Large intestine (tissue), 3 donors: ENCODE data around the gene HIRIP3. TPM values are rescaled to one million over a fixed set of nuclear protein-coding genes. Genes with fewer than 3 reads are reported as not detected.
"Not testable (repeated sequence)": the region's sequence is repeated elsewhere in the genome, so short reads cannot be mapped to it uniquely, and the experiment has no call there.

ENCODE experiments used
- DNase-seq, 2 donors: peaks; one replicate each; pipeline versions ENCODE4 v3.0.0 to v3.0.0-alpha.2; 2013
- H3K27ac ChIP-seq: one replicate; pipeline ENCODE4 v1.5.1; 2013; ENCODE audit warnings: low read length
- H3K27me3 ChIP-seq: 2 replicates; pipeline ENCODE4 v1.6.1; 2013; ENCODE audit warnings: low read length; ENCODE audit not compliant: control insufficient read depth, insufficient read depth
- H3K36me3 ChIP-seq: 2 replicates; pipeline ENCODE4 v1.6.1; 2013; ENCODE audit warnings: low read length; ENCODE audit not compliant: control insufficient read depth, insufficient read depth
- H3K4me1 ChIP-seq: one replicate; pipeline ENCODE4 v1.6.1; 2013; ENCODE audit warnings: low read length; ENCODE audit not compliant: control insufficient read depth, insufficient read depth
- H3K4me3 ChIP-seq: one replicate; pipeline ENCODE4 v1.5.1; 2013; ENCODE audit warnings: low read length
- H3K9me3 ChIP-seq: one replicate; pipeline ENCODE4 v1.6.1; 2013; ENCODE audit warnings: mild to moderate bottlenecking, low read depth, low read length, moderate library complexity; ENCODE audit not compliant: control insufficient read depth
- WGBS: methylation state at CpG from one replicate; pipeline ENCODE4 v1.1.5; 2013; ENCODE audit warnings: low lambda C conversion rate; ENCODE audit not compliant: insufficient coverage; 5-methylcytosine and 5-hydroxymethylcytosine counted together
- polyA plus RNA-seq: library from polyadenylated mRNA; unstranded; fragments of 120-200 nt; gene quantifications from one replicate; pipeline ENCODE4 v1.2.1, GENCODE V29; 2013

Gene HIRIP3
- polyA plus RNA-seq, 1 donor, result 12.0 TPM

GRCh38 chr16:30028438-30029076 lies 33.1 kb upstream of the HIRIP3 start:
- Histone ChIP-seq H3K27ac (no peak overlapping the region), H3K4me1 (no peaks in the 10 kb centered on the region), H3K36me3 (no peaks in the 10 kb centered on the region), H3K27me3 (peaks cover 69% of the 10 kb centered on the region), H3K4me3 (no peak overlapping the region), H3K9me3 (no peaks in the 10 kb centered on the region)
- no CpG with 5 or more reads among the region's 18 CpGs for WGBS
- DNase-seq, result no peak

GRCh38 chr16:30027588-30028437 lies 32.4 kb upstream of the HIRIP3 start:
- Histone ChIP-seq H3K27ac (no peak overlapping the region), H3K27me3 (peaks cover 68% of the 10 kb centered on the region), H3K4me1 (no peaks in the 10 kb centered on the region), H3K36me3 (no peaks in the 10 kb centered on the region), H3K4me3 (no peak overlapping the region), H3K9me3 (no peaks in the 10 kb centered on the region)
- WGBS, result 28% methylated on average over 4 of the region's 13 CpGs
- no peak for DNase-seq

GRCh38 chr16:30026449-30026848 lies 31.0 kb upstream of the HIRIP3 start:
- no CpG with 5 or more reads among the region's 18 CpGs for WGBS
- H3K4me3 ChIP-seq, result no peak overlapping the region
- peaks cover 54% of the 10 kb centered on the region for H3K27me3 ChIP-seq
- H3K27ac ChIP-seq, result no peak overlapping the region
- no peaks in the 10 kb centered on the region for H3K9me3 ChIP-seq
- H3K36me3 ChIP-seq, result no peaks in the 10 kb centered on the region
- DNase-seq, result no peak
- H3K4me1 ChIP-seq, result peaks cover 5% of the 10 kb centered on the region

- peaks cover 6% of the 10 kb centered on the region for H3K4me1 ChIP-seq
- H3K36me3 ChIP-seq, result no peaks in the 10 kb centered on the region
- no peaks in the 10 kb centered on the region for H3K9me3 ChIP-seq
- no CpG with 5 or more reads among the region's 7 CpGs for WGBS
- no peak overlapping the region for H3K4me3 ChIP-seq
- no peak for DNase-seq
- H3K27me3 ChIP-seq, result peaks cover 47% of the 10 kb centered on the region
- H3K27ac ChIP-seq, result no peak overlapping the region
Measured at GRCh38 chr16:30025574-30025973, 30.2 kb upstream of the HIRIP3 start.

GRCh38 chr16:30025156-30025555 lies 29.7 kb upstream of the HIRIP3 start:
- no CpG with 5 or more reads among the region's 20 CpGs for WGBS
- H3K27ac ChIP-seq, result no peak overlapping the region
- H3K4me3 ChIP-seq, result no peak overlapping the region
- H3K4me1 ChIP-seq, result peaks cover 6% of the 10 kb centered on the region
- H3K36me3 ChIP-seq, result no peaks in the 10 kb centered on the region
- DNase-seq, result no peak
- H3K27me3 ChIP-seq, result peaks cover 43% of the 10 kb centered on the region
- no peaks in the 10 kb centered on the region for H3K9me3 ChIP-seq

- Histone ChIP-seq H3K27ac (no peak overlapping the region), H3K4me3 (no peak overlapping the region), H3K36me3 (no peaks in the 10 kb centered on the region), H3K27me3 (peaks cover 35% of the 10 kb centered on the region), H3K9me3 (no peaks in the 10 kb centered on the region), H3K4me1 (peaks cover 6% of the 10 kb centered on the region)
- WGBS, result no CpG with 5 or more reads among the region's 16 CpGs
- DNase-seq, result no peak
Measured at GRCh38 chr16:30024451-30024850, 29.0 kb upstream of the HIRIP3 start.

GRCh38 chr16:30023586-30023985 lies 28.2 kb upstream of the HIRIP3 start:
- Histone ChIP-seq H3K9me3 (no peaks in the 10 kb centered on the region), H3K4me3 (no peak overlapping the region), H3K27me3 (peaks cover 27% of the 10 kb centered on the region), H3K27ac (no peak overlapping the region), H3K4me1 (peaks cover 6% of the 10 kb centered on the region), H3K36me3 (no peaks in the 10 kb centered on the region)
- DNase-seq, result no peak
- no CpG with 5 or more reads among the region's 11 CpGs for WGBS

- H3K27ac ChIP-seq, result no peak within 1 kb of the TSS
- no peak for DNase-seq
- H3K9me3 ChIP-seq, result no peaks in the 10 kb centered on the region
- peaks cover 6% of the 10 kb centered on the region for H3K4me1 ChIP-seq
- H3K27me3 ChIP-seq, result peaks cover 20% of the 10 kb centered on the region
- H3K36me3 ChIP-seq, result no peaks in the 10 kb centered on the region
- H3K4me3 ChIP-seq, result no peak within 1 kb of the TSS
- WGBS, result 71% methylated on average over 1 of the region's 6 CpGs
Measured at GRCh38 chr16:30022887-30023286, 27.5 kb upstream of the HIRIP3 start, which contains the start of gene C16orf92. TSS of gene C16orf92 (plus strand) at chr16:30023198. CDS start at chr16:30023341, 143 bp downstream.

- Histone ChIP-seq H3K4me1 (peaks cover 6% of the 10 kb centered on the region), H3K27me3 (no peaks in the 10 kb centered on the region), H3K27ac (no peak overlapping the region), H3K4me3 (no peak overlapping the region), H3K36me3 (no peaks in the 10 kb centered on the region), H3K9me3 (no peaks in the 10 kb centered on the region)
- no CpG with 5 or more reads among the region's 4 CpGs for WGBS
- DNase-seq, result no peak
Measured at GRCh38 chr16:30018731-30019158, 23.3 kb upstream of the HIRIP3 start.

GRCh38 chr16:30017937-30018336 lies 22.5 kb upstream of the HIRIP3 start:
- not testable (repeated sequence) for H3K4me3 ChIP-seq, H3K27me3 ChIP-seq, H3K4me1 ChIP-seq, H3K27ac ChIP-seq, DNase-seq, H3K36me3 ChIP-seq, H3K9me3 ChIP-seq
- 100% methylated on average over 2 of the region's 4 CpGs for WGBS
